IMR-90 (cell line): ENCODE results near the gene CYP27C1.

ENCODE experiments used
- CTCF ChIP-seq: conservative IDR thresholded peaks from 2 replicates; pipeline ENCODE4 v1.5.1; 2012; ENCODE audit warnings: mild to moderate bottlenecking, low read depth, low read length, improper control_type of control experiment
- SMC3 ChIP-seq: fragments of 150-350 bp; IDR thresholded peaks from 2 replicates; pipeline ENCODE4 v1.6.1; 2016; ENCODE audit warnings: low read depth, mild to moderate bottlenecking, antibody characterized with exemption, low read length, moderate library complexity

DNA sequence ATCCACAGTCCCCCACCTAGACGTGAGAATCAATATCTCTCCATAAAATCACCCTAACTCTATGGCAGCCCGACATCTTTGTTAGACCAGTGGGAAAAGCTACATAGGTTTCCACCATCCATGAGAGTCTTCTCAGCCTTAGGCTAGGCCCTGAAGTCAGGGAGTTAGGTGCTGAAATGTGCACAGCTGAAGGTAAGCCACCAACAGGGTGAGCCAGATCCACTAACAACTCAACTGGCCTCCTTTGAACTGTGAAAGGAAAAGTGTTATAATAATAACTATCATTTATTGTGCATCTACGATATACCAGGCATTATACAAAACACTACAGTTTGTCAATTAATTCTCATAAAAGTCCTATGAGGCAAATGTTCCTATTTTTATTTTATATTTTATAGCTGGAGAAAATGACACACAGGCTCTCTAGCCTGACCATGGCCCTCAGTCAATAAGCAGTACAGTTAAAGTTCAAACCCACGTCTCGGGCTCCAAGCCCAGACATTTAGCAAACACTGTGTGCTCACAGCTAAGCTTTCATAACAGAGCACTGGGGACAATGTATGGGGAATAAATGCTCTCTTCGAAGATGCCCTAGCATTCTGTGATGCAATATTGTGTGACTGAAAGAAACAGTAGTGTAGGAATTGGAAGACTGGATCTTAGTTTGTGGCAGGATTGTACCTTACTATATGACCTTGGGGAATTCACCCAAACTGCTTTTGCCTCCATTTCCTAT, 11.2 kb upstream of the CYP27C1 start:
- TF ChIP-seq SMC3, result no peak
- no peak for TF ChIP-seq CTCF
